LNCaP clone FGC (cell line): Measurements from ENCODE around the gene EEIG1.

Source experiments
- DNase-seq: peaks from one replicate; pipeline ENCODE4 v3.0.0-alpha.2; 2011; ENCODE audit warnings: low read depth
- H3K4me3 ChIP-seq: 2 replicates; pipeline ENCODE4 v1.5.1; 2011; ENCODE audit warnings: mild to moderate bottlenecking, low read depth, low read length, control low read depth
- CTCF ChIP-seq: IDR thresholded peaks from 2 replicates; pipeline ENCODE4 v1.5.1; 2012; ENCODE audit warnings: mild to moderate bottlenecking; ENCODE audit not compliant: control insufficient read depth, insufficient read depth; ENCODE audit errors: extremely low read depth

EEIG1 gene

GRCh38 chr9:127980060-127980705 is 606 bp downstream of the EEIG1 start:
- no peak for DNase-seq
- peak overlapping the region; percentile 94 for H3K4me3 ChIP-seq
- TF ChIP-seq CTCF = no peak

- no peak for DNase-seq
- TF ChIP-seq CTCF = no peak
- H3K4me3 ChIP-seq = peak overlapping the region; percentile 94
Measured at GRCh38 chr9:127979333-127980059, 1.3 kb downstream of the EEIG1 start.

GRCh38 chr9:127979015-127979332 is 1.8 kb downstream of the EEIG1 start:
- peak overlapping the region; percentile 94 for H3K4me3 ChIP-seq
- no peak for DNase-seq
- no peak for TF ChIP-seq CTCF

- no peak for TF ChIP-seq CTCF
- peak overlapping the region; percentile 94 for H3K4me3 ChIP-seq
- DNase-seq = no peak
Measured at GRCh38 chr9:127977884-127978647, 2.7 kb downstream of the EEIG1 start.

GRCh38 chr9:127977009-127977883 is 3.5 kb downstream of the EEIG1 start:
- DNase-seq = no peak
- H3K4me3 ChIP-seq = peak overlapping the region; percentile 94
- no peak for TF ChIP-seq CTCF

- no peak for DNase-seq
- TF ChIP-seq CTCF = no peak
- H3K4me3 ChIP-seq = peak overlapping the region; percentile 19; the same call in 1 of the 2 replicates
Measured at GRCh38 chr9:127976498-127976897, 4.3 kb downstream of the EEIG1 start.
